Fibroblast of lung (primary cell): Measurements from ENCODE around the gene ADAMTS19. TPM values are rescaled to one million over a fixed set of nuclear protein-coding genes. Genes with fewer than 3 reads are reported as not detected.

ENCODE experiments used
- DNase-seq, 2 donors: peaks; one replicate each; pipeline versions ENCODE4 v3.0.0 to v3.0.0-alpha.2; 2010; ENCODE audit warnings: low read depth in 2 of 2
- H2AFZ ChIP-seq: 2 replicates; pipeline ENCODE4 v1.5.1; 2012; ENCODE audit warnings: low read length, control low read depth, inconsistent platforms
- H3K27ac ChIP-seq: 2 replicates; pipeline ENCODE4 v1.5.1; 2011; ENCODE audit warnings: low read length, control low read depth; ENCODE audit not compliant: insufficient read depth
- H3K27me3 ChIP-seq: 2 replicates; pipeline ENCODE4 v1.5.1; 2011; ENCODE audit warnings: mild to moderate bottlenecking, low read length; ENCODE audit not compliant: control insufficient read depth, insufficient read depth
- H3K36me3 ChIP-seq: 2 replicates; pipeline ENCODE4 v1.5.1; 2011; ENCODE audit warnings: low read length; ENCODE audit not compliant: control insufficient read depth, insufficient read depth
- H3K4me1 ChIP-seq: 2 replicates; pipeline ENCODE4 v1.5.1; 2011; ENCODE audit warnings: low read length; ENCODE audit not compliant: control insufficient read depth, insufficient read depth; ENCODE audit errors: extremely low read depth
- H3K4me2 ChIP-seq: 2 replicates; pipeline ENCODE4 v1.5.1; 2011; ENCODE audit warnings: low read length, control low read depth; ENCODE audit not compliant: insufficient read depth; ENCODE audit errors: extremely low read depth
- H3K4me3 ChIP-seq, 4 experiments: fragments of 200-600 bp in 1 of 4; sonication (generic) in 1 of 4; replicated peaks in 1 of 4; 2 replicates each; pipeline ENCODE4 v1.5.1; 2011 to 2016; ENCODE audit warnings: low read length in 4 of 4, low read depth in 3 of 4, mild to moderate bottlenecking in 3 of 4, control low read depth in 2 of 4, inconsistent platforms in 1 of 4, mixed read lengths in 1 of 4; ENCODE audit not compliant: insufficient read depth in 1 of 4; ENCODE audit errors: control extremely low read depth in 1 of 4
- H3K79me2 ChIP-seq: 2 replicates; pipeline ENCODE4 v1.5.1; 2012; ENCODE audit warnings: mild to moderate bottlenecking, low read length, inconsistent platforms; ENCODE audit not compliant: control insufficient read depth, insufficient read depth
- H3K9ac ChIP-seq: 2 replicates; pipeline ENCODE4 v1.5.1; 2011; ENCODE audit warnings: mild to moderate bottlenecking, low read length, control low read depth; ENCODE audit not compliant: insufficient read depth
- H3K9me3 ChIP-seq: 2 replicates; pipeline ENCODE4 v1.5.1; 2012; ENCODE audit warnings: low read depth, low read length; ENCODE audit not compliant: control insufficient read depth, insufficient read depth
- H4K20me1 ChIP-seq: 2 replicates; pipeline ENCODE4 v1.5.1; 2011; ENCODE audit warnings: low read length; ENCODE audit not compliant: control insufficient read depth, insufficient read depth; ENCODE audit errors: extremely low read depth
- CTCF ChIP-seq, 2 donors: IDR thresholded peaks in 1 of 2; conservative IDR thresholded peaks in 1 of 2; 1 replicate in 1 of 2; 2 replicates in 1 of 2; pipeline ENCODE4 v1.5.1; 2011 to 2012; ENCODE audit warnings: low read length in 2 of 2, control low read depth in 1 of 2, inconsistent platforms in 1 of 2, low read depth in 1 of 2, mild to moderate bottlenecking in 1 of 2
- EZH2 ChIP-seq: IDR thresholded peaks from 2 replicates; pipeline ENCODE4 v1.5.1; 2012; ENCODE audit warnings: low read length, control low read depth, mild to moderate bottlenecking; ENCODE audit errors: missing control alignments
- polyA plus RNA-seq, 2 donors: library from polyadenylated mRNA; depleted of rRNA in 1 of 2; stranded (reverse) in 1 of 2; unstranded in 1 of 2; fragments of >200 nt; gene quantifications; 2 replicates each; pipeline ENCODE4 v1.2.1, GENCODE V29; 2011 to 2012; ENCODE audit warnings: missing spikeins in 1 of 2
- total RNA-seq: library from RNA; depleted of rRNA; stranded (reverse); fragments of >200 nt; gene quantifications from 2 replicates; pipeline ENCODE4 v1.2.1, GENCODE V29; 2014

Gene ADAMTS19
- total and polyA plus RNA-seq, 2 donors (not counting 1 experiment from before 2014, with no cell fraction given): 0.09 to 0.33 TPM

- H3K4me1 ChIP-seq: no peaks in the 10 kb centered on the region
- H3K27ac ChIP-seq: no peak overlapping the region
- no peaks in the 10 kb centered on the region for H3K79me2 ChIP-seq
- H4K20me1 ChIP-seq: no peaks in the 10 kb centered on the region
- no peaks in the 10 kb centered on the region for H3K9me3 ChIP-seq
- no peaks in the 10 kb centered on the region for H3K27me3 ChIP-seq
- H3K36me3 ChIP-seq: no peaks in the 10 kb centered on the region
- TF ChIP-seq EZH2 (no peak), CTCF (conservative IDR thresholded peaks at IDR 0.05 in 1 of 2, IDR thresholded peaks at IDR 0.05 in 1 of 2; ENCODE audit: low read depth in 1 of 2, low read length in 2 of 2) (no peak)
- no peak overlapping the region for H2AFZ ChIP-seq
- H3K4me2 ChIP-seq: no peak overlapping the region
- no peak overlapping the region for H3K9ac ChIP-seq
- no peak overlapping the region for H3K4me3 ChIP-seq
- no peak for DNase-seq
Measured at GRCh38 chr5:129506950-129507349, 46.9 kb downstream of the ADAMTS19 start.

GRCh38 chr5:129507527-129507926, 47.4 kb downstream of the ADAMTS19 start:
- no peak overlapping the region for H3K27ac ChIP-seq
- H3K9ac ChIP-seq: no peak overlapping the region
- no peak overlapping the region for H3K4me2 ChIP-seq
- TF ChIP-seq EZH2 (no peak), CTCF (conservative IDR thresholded peaks at IDR 0.05 in 1 of 2, IDR thresholded peaks at IDR 0.05 in 1 of 2; ENCODE audit: low read depth in 1 of 2, low read length in 2 of 2) (no peak)
- H3K4me3 ChIP-seq: no peak overlapping the region
- no peaks in the 10 kb centered on the region for H3K79me2 ChIP-seq
- no peaks in the 10 kb centered on the region for H3K27me3 ChIP-seq
- no peaks in the 10 kb centered on the region for H3K9me3 ChIP-seq
- no peak for DNase-seq
- no peaks in the 10 kb centered on the region for H4K20me1 ChIP-seq
- H3K36me3 ChIP-seq: no peaks in the 10 kb centered on the region
- H2AFZ ChIP-seq: no peak overlapping the region
- H3K4me1 ChIP-seq: no peaks in the 10 kb centered on the region

- TF ChIP-seq CTCF (conservative IDR thresholded peaks at IDR 0.05 in 1 of 2, IDR thresholded peaks at IDR 0.05 in 1 of 2; ENCODE audit: low read depth in 1 of 2, low read length in 2 of 2) (no peak), EZH2 (no peak)
- Histone ChIP-seq H3K36me3 (no peaks in the 10 kb centered on the region), H3K9me3 (no peaks in the 10 kb centered on the region), H2AFZ (no peak overlapping the region), H4K20me1 (no peaks in the 10 kb centered on the region), H3K9ac (no peak overlapping the region), H3K4me3 (no peak overlapping the region), H3K27ac (no peak overlapping the region), H3K79me2 (no peaks in the 10 kb centered on the region), H3K4me2 (no peak overlapping the region), H3K27me3 (no peaks in the 10 kb centered on the region), H3K4me1 (no peaks in the 10 kb centered on the region)
- no peak for DNase-seq
Measured at GRCh38 chr5:129508606-129509005, 48.5 kb downstream of the ADAMTS19 start.
